ENCODE measurements around the gene APBB2.

APBB2 gene

GRCh38 chr4:41214136-41214824 lies at the start of gene APBB2:
Gene APBB2 (minus strand): TSS chr4:41214542. CDS start chr4:41033254, 181,288 bp downstream.
- no peak within 1 kb of the TSS for H3K4me3 ChIP-seq (IDR thresholded peaks at IDR 0.05; ENCODE audit: insufficient read depth, low read depth, low read length)
- H3K36me3 ChIP-seq (ENCODE audit: insufficient read depth): no peaks in the 10 kb centered on the region
- H3K9ac ChIP-seq: peak within 1 kb of the TSS; percentile 42; the same call in 1 of the 2 replicates
- H3K27me3 ChIP-seq (ENCODE audit: insufficient read depth, low read depth): no peaks in the 10 kb centered on the region
- no peak for TF ChIP-seq CTCF (conservative IDR thresholded peaks at IDR 0.05; ENCODE audit: low read depth, low read length)
- peak within 1 kb of the TSS; percentile 78; the same call in 1 of the 2 replicates for H3K4me2 ChIP-seq
- H3K79me2 ChIP-seq (ENCODE audit: insufficient read depth, low read depth): no peaks in the 10 kb centered on the region
- no peaks in the 10 kb centered on the region for H4K20me1 ChIP-seq (ENCODE audit: insufficient read depth)
- peak within 1 kb of the TSS; percentile 54 for H2AFZ ChIP-seq (ENCODE audit: low read depth)
- H3K27ac ChIP-seq: no peak within 1 kb of the TSS; the same call in 1 of the 2 replicates
- peaks cover 25% of the 10 kb centered on the region for H3K4me1 ChIP-seq (ENCODE audit: low read depth, poor library complexity, severe bottlenecking)

DNA sequence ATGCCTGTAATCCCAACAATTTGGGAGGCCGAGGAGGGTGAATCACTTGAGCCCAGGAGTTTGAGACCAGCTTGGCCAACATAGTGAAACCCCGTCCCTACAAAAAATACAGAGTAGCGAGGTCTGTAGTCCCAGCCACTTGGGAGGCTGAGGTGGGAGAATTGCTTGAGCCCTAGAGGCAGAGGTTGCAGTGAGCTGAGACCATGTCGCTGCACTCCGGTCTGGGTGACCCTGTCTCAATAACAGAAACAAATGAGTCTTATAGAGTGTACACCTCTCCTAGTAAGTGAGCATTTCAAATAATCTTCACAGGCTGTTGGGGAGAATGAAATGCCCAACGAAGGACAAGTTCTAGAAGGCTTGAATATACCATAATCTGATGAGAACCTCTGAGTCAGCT lies 47.9 kb upstream of the APBB2 start:
- Histone ChIP-seq H3K9ac (no peak overlapping the region), H3K4me3 (IDR thresholded peaks at IDR 0.05; ENCODE audit: insufficient read depth, low read depth, low read length) (no peak overlapping the region), H3K27ac (no peak overlapping the region), H3K4me2 (no peak overlapping the region), H3K79me2 (ENCODE audit: insufficient read depth, low read depth) (peaks cover 28% of the 10 kb centered on the region), H3K27me3 (ENCODE audit: insufficient read depth, low read depth) (no peaks in the 10 kb centered on the region), H3K36me3 (ENCODE audit: insufficient read depth) (peaks cover 24% of the 10 kb centered on the region; the same call in 1 of the 2 replicates), H4K20me1 (ENCODE audit: insufficient read depth) (no peaks in the 10 kb centered on the region), H3K4me1 (ENCODE audit: low read depth, poor library complexity, severe bottlenecking) (peaks cover 22% of the 10 kb centered on the region), H2AFZ (ENCODE audit: low read depth) (no peak overlapping the region)
- TF ChIP-seq CTCF (conservative IDR thresholded peaks at IDR 0.05; ENCODE audit: low read depth, low read length): no peak

DNA sequence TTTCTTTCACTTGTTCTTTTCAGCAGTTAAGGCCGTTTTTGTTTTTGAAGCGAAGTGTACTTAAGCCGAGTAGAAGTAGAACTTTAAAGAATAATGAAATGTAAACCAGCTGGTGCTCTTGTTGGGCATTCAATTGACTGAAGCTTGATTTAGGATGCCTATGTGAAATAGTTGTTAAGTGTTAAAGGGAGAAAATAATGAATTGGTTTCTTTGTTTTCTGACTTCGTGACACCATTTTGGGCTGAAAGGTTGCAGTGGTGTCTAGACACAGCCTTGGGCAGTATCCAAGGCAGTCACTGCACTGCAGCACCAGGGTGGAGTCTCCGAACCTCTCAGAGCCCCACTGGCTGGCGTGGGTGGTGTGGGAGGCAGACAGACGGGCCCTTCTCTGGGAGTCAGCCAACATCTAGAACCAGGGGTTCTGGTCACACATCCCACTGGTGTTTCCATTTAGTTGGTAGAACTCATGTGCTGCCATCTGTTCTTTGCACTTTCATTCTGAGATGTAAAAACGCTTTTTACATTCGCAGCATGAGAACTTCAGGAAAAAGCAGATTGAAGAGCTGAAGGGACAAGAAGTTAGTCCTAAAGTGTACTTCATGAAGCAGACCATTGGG lies 45.9 kb upstream of the APBB2 start:
- Histone ChIP-seq H3K27ac (no peak overlapping the region), H3K4me3 (IDR thresholded peaks at IDR 0.05; ENCODE audit: insufficient read depth, low read depth, low read length) (no peak overlapping the region), H3K4me1 (ENCODE audit: low read depth, poor library complexity, severe bottlenecking) (peaks cover 30% of the 10 kb centered on the region), H3K9ac (no peak overlapping the region), H2AFZ (ENCODE audit: low read depth) (no peak overlapping the region), H3K4me2 (no peak overlapping the region), H3K79me2 (ENCODE audit: insufficient read depth, low read depth) (peaks cover 28% of the 10 kb centered on the region), H4K20me1 (ENCODE audit: insufficient read depth) (no peaks in the 10 kb centered on the region), H3K27me3 (ENCODE audit: insufficient read depth, low read depth) (no peaks in the 10 kb centered on the region), H3K36me3 (ENCODE audit: insufficient read depth) (peaks cover 24% of the 10 kb centered on the region; the same call in 1 of the 2 replicates)
- TF ChIP-seq CTCF (conservative IDR thresholded peaks at IDR 0.05; ENCODE audit: low read depth, low read length): no peak

GRCh38 chr4:41258783-41259182 lies 44.4 kb upstream of the APBB2 start:
- Histone ChIP-seq H2AFZ (ENCODE audit: low read depth) (no peak overlapping the region), H3K4me3 (IDR thresholded peaks at IDR 0.05; ENCODE audit: insufficient read depth, low read depth, low read length) (no peak overlapping the region), H3K36me3 (ENCODE audit: insufficient read depth) (peaks cover 23% of the 10 kb centered on the region; the same call in 1 of the 2 replicates), H3K27me3 (ENCODE audit: insufficient read depth, low read depth) (no peaks in the 10 kb centered on the region), H3K4me2 (peak overlapping the region; percentile 94), H3K79me2 (ENCODE audit: insufficient read depth, low read depth) (peaks cover 28% of the 10 kb centered on the region), H4K20me1 (ENCODE audit: insufficient read depth) (no peaks in the 10 kb centered on the region), H3K27ac (peak overlapping the region; percentile 94), H3K9ac (peak overlapping the region; percentile 96), H3K4me1 (ENCODE audit: low read depth, poor library complexity, severe bottlenecking) (peaks cover 30% of the 10 kb centered on the region)
- TF ChIP-seq CTCF (conservative IDR thresholded peaks at IDR 0.05; ENCODE audit: low read depth, low read length): no peak

All from KMS-11 (cell line).